GM21423 (cell line): Measurements from ENCODE around the gene ZFPM1.
"Not testable (repeated sequence)": the region's sequence is repeated elsewhere in the genome, so short reads cannot be mapped to it uniquely, and the experiment has no call there.

ENCODE experiments used
- ATAC-seq: cut with Tn5 transposase; IDR thresholded peaks from one replicate; pipeline ENCODE4 v1.9.1; 2021; ENCODE audit warnings: mild to moderate bottlenecking, moderate library complexity; ENCODE audit not compliant: unreplicated experiment

The ZFPM1 gene

GRCh38 chr16:88510091-88510994, 57.3 kb downstream of the ZFPM1 start:
- no peak for ATAC-seq

- ATAC-seq = no peak
Observed at GRCh38 chr16:88511060-88511459, 58.0 kb downstream of the ZFPM1 start.

- ATAC-seq = no peak
Observed at GRCh38 chr16:88511906-88512305, 58.8 kb downstream of the ZFPM1 start.

GRCh38 chr16:88512728-88513696, 59.9 kb downstream of the ZFPM1 start:
- no peak for ATAC-seq

- no peak for ATAC-seq
Observed at GRCh38 chr16:88514070-88514469, 61.0 kb downstream of the ZFPM1 start.

- no peak for ATAC-seq
Observed at GRCh38 chr16:88514526-88515232, 61.6 kb downstream of the ZFPM1 start.

- ATAC-seq = no peak
Observed at GRCh38 chr16:88515371-88515770, 62.3 kb downstream of the ZFPM1 start.

- ATAC-seq = no peak
Observed at GRCh38 chr16:88515925-88516594, 63.0 kb downstream of the ZFPM1 start.

- ATAC-seq = no peak
Observed at GRCh38 chr16:88516601-88517061, 63.6 kb downstream of the ZFPM1 start.

GRCh38 chr16:88517208-88517774, 64.2 kb downstream of the ZFPM1 start:
- not testable (repeated sequence) for ATAC-seq

- ATAC-seq = not testable (repeated sequence)
Observed at GRCh38 chr16:88518411-88519111, 65.5 kb downstream of the ZFPM1 start.

GRCh38 chr16:88519240-88519639, 66.2 kb downstream of the ZFPM1 start:
- ATAC-seq = no peak

- no peak for ATAC-seq
Observed at GRCh38 chr16:88519938-88520653, 67.0 kb downstream of the ZFPM1 start.

- no peak for ATAC-seq
Observed at GRCh38 chr16:88521674-88522073, 68.6 kb downstream of the ZFPM1 start.

GRCh38 chr16:88522276-88522949, 69.3 kb downstream of the ZFPM1 start:
- ATAC-seq = no peak

- no peak for ATAC-seq
Observed at GRCh38 chr16:88523309-88524161, 70.5 kb downstream of the ZFPM1 start.

GRCh38 chr16:88524274-88524972, 71.3 kb downstream of the ZFPM1 start:
- ATAC-seq = no peak
